HepG2 (cell line): ENCODE results near the gene BCL2A1. TPM values are rescaled to one million over a fixed set of nuclear protein-coding genes. Genes with fewer than 3 reads are reported as not detected.

Experiments
- CBX5 ChIP-seq: sonication (generic); formaldehyde crosslinking; IDR thresholded peaks from 2 replicates; pipeline ENCODE4 v1.4.0; 2020; ENCODE audit warnings: missing genetic modification reagents, borderline replicate concordance
- FOSL1 ChIP-seq: sonication (generic); formaldehyde crosslinking; IDR thresholded peaks from 2 replicates; pipeline ENCODE4 v1.9.0; 2021; ENCODE audit warnings: missing genetic modification reagents, borderline replicate concordance
- IKZF1 ChIP-seq: fragments of 450-650 bp; IDR thresholded peaks from 2 replicates; pipeline ENCODE4 v1.7.1; 2016
- IRX3 ChIP-seq: sonication (generic); formaldehyde crosslinking; IDR thresholded peaks from 2 replicates; pipeline ENCODE4 v1.8.1; 2023; ENCODE audit warnings: mild to moderate bottlenecking, low read depth, missing genetic modification reagents, borderline replicate concordance
- KDM2A ChIP-seq: sonication (generic); formaldehyde crosslinking; IDR thresholded peaks from 2 replicates; pipeline ENCODE4 v1.4.0; 2020; ENCODE audit warnings: low read depth, missing genetic modification reagents, borderline replicate concordance
- MED8 ChIP-seq: sonication (generic); formaldehyde crosslinking; IDR thresholded peaks from 2 replicates; pipeline ENCODE4 v1.8.1; 2023; ENCODE audit warnings: mild to moderate bottlenecking, missing genetic modification reagents; ENCODE audit not compliant: insufficient replicate concordance
- PLRG1 ChIP-seq: fragments of 450-650 bp; conservative IDR thresholded peaks from 2 replicates; pipeline ENCODE4 v1.6.1; 2016
- PLSCR1 ChIP-seq: sonication (generic); formaldehyde crosslinking; IDR thresholded peaks from 2 replicates; pipeline ENCODE4 v1.5.0; 2020; ENCODE audit warnings: missing genetic modification reagents, mild to moderate bottlenecking, borderline replicate concordance
- POGZ ChIP-seq: sonication (generic); formaldehyde crosslinking; IDR thresholded peaks from 2 replicates; pipeline ENCODE4 v1.4.0; 2020; ENCODE audit warnings: mild to moderate bottlenecking, missing genetic modification reagents
- RELA ChIP-seq: sonication (generic); formaldehyde crosslinking; IDR thresholded peaks from 2 replicates; pipeline ENCODE4 v1.4.0; 2020; ENCODE audit warnings: missing genetic modification reagents
- REPIN1 ChIP-seq: sonication (generic); formaldehyde crosslinking; IDR thresholded peaks from 2 replicates; pipeline ENCODE4 v1.8.0; 2022; ENCODE audit warnings: missing genetic modification reagents, low read depth, mild to moderate bottlenecking, borderline replicate concordance
- REXO4 ChIP-seq: sonication (generic); formaldehyde crosslinking; IDR thresholded peaks from 2 replicates; pipeline ENCODE4 v1.8.0; 2022; ENCODE audit warnings: missing genetic modification reagents, mild to moderate bottlenecking, borderline replicate concordance
- SNAPC5 ChIP-seq: sonication (generic); formaldehyde crosslinking; IDR thresholded peaks from 2 replicates; pipeline ENCODE4 v1.8.1; 2023; ENCODE audit warnings: mild to moderate bottlenecking, missing genetic modification reagents, borderline replicate concordance
- TEF ChIP-seq: sonication (generic); formaldehyde crosslinking; IDR thresholded peaks from 2 replicates; pipeline ENCODE4 v1.5.0; 2020; ENCODE audit warnings: missing genetic modification reagents
- ZBED4 ChIP-seq: sonication (generic); formaldehyde crosslinking; IDR thresholded peaks from 2 replicates; pipeline ENCODE4 v1.4.0; 2020; ENCODE audit warnings: missing genetic modification reagents, borderline replicate concordance
- ZBTB33 ChIP-seq: sonication (generic); formaldehyde crosslinking; IDR thresholded peaks from 2 replicates; pipeline ENCODE4 v1.4.0; 2020; ENCODE audit warnings: missing genetic modification reagents
- ZNF687 ChIP-seq: sonication (generic); formaldehyde crosslinking; IDR thresholded peaks from 2 replicates; pipeline ENCODE4 v1.5.1; 2020; ENCODE audit warnings: mild to moderate bottlenecking, missing genetic modification reagents, moderate library complexity
- ZNF75D ChIP-seq: sonication (generic); formaldehyde crosslinking; IDR thresholded peaks from 2 replicates; pipeline ENCODE4 v1.8.1; 2023; ENCODE audit warnings: missing genetic modification reagents, mild to moderate bottlenecking, borderline replicate concordance
- ZNF850 ChIP-seq: sonication (generic); formaldehyde crosslinking; conservative IDR thresholded peaks from 2 replicates; pipeline ENCODE4 v1.9.0; 2021; ENCODE audit warnings: mild to moderate bottlenecking, missing genetic modification reagents
- polyA plus RNA-seq, 8 experiments: library from polyadenylated mRNA; depleted of rRNA in 3 of 8; stranded (reverse) in 7 of 8; unstranded in 1 of 8; fragments of >200 nt; fragmentation: Illumina TruSeq in 4 of 8; extraction: Trizol in 4 of 8; gene quantifications; 2 replicates each; pipeline versions ENCODE4 v1.2.1 to v1.2.3, GENCODE V29; 2011 to 2016; ENCODE audit warnings: low read depth in 4 of 8, missing spikeins in 1 of 8, mixed read lengths in 1 of 8; ENCODE audit not compliant: insufficient read depth in 1 of 8
- total RNA-seq, 5 experiments: library from RNA; depleted of rRNA; stranded (reverse); fragments of >200 nt; fragmentation: Illumina TruSeq; extraction: Trizol; gene quantifications; 2 replicates each; pipeline ENCODE4 v1.2.3, GENCODE V29; 2016; ENCODE audit warnings: low read depth in 1 of 5

Gene BCL2A1
- total and polyA plus RNA-seq, 2 of the 13 experiments (the other 11 are each of a cell fraction or from before 2014, with no cell fraction given), result 0.08 to 0.31 TPM

GRCh38 chr15:79918278-79918677 lies 52.7 kb downstream of the BCL2A1 start (continued):
- no peak for TF ChIP-seq MED8 (CRISPR knock-in tag)
- TF ChIP-seq SNAPC5 (CRISPR knock-in tag), result no peak
- peak; percentile 56 for TF ChIP-seq ZNF687 (CRISPR knock-in tag)
- no peak for TF ChIP-seq ZNF850
- TF ChIP-seq REXO4 (CRISPR knock-in tag), result no peak
- no peak for TF ChIP-seq KDM2A (CRISPR knock-in tag)
- TF ChIP-seq REPIN1, result no peak
- no peak for TF ChIP-seq IKZF1
- no peak for TF ChIP-seq PLSCR1 (CRISPR knock-in tag)
- peak; percentile 63 for TF ChIP-seq POGZ
- no peak for TF ChIP-seq IRX3 (CRISPR knock-in tag)
- TF ChIP-seq ZNF75D (CRISPR knock-in tag), result no peak
- no peak for TF ChIP-seq FOSL1 (CRISPR knock-in tag)
- TF ChIP-seq PLRG1, result no peak
- peak; percentile 69; the same call in 1 of the 2 replicates for TF ChIP-seq ZBTB33
- TF ChIP-seq TEF (CRISPR knock-in tag), result no peak
- TF ChIP-seq ZBED4 (CRISPR knock-in tag), result no peak
- TF ChIP-seq RELA (CRISPR knock-in tag), result no peak
- no peak for TF ChIP-seq CBX5
